Neural progenitor cell (in vitro differentiated cells): ENCODE data around the gene CCR6. TPM values are rescaled to one million over a fixed set of nuclear protein-coding genes. Genes with fewer than 3 reads are reported as not detected.
"Not testable (repeated sequence)": the region's sequence is repeated elsewhere in the genome, so short reads cannot be mapped to it uniquely, and the experiment has no call there.

ENCODE experiments used
- DNase-seq: peaks from one replicate; pipeline ENCODE4 v3.0.0-alpha.2; 2016; ENCODE audit warnings: low spot score
- H2AFZ ChIP-seq: fragments of 200-600 bp; sonication (generic); replicated peaks from 2 replicates; pipeline ENCODE4 v1.6.1; 2016; ENCODE audit warnings: antibody characterized with exemption
- H3F3A ChIP-seq: fragments of 200-600 bp; sonication (generic); 2 replicates; pipeline ENCODE4 v1.6.1; 2016; ENCODE audit warnings: antibody characterized with exemption, low read depth
- H3K27ac ChIP-seq: fragments of 200-600 bp; sonication (generic); 2 replicates; pipeline ENCODE4 v1.5.1; 2016; ENCODE audit warnings: mild to moderate bottlenecking
- H3K27me3 ChIP-seq: fragments of 200-600 bp; sonication (generic); 2 replicates; pipeline ENCODE4 v1.6.1; 2016; ENCODE audit warnings: mild to moderate bottlenecking, moderate library complexity
- H3K36me3 ChIP-seq: fragments of 200-600 bp; sonication (generic); 2 replicates; pipeline ENCODE4 v1.5.1; 2016
- H3K4me1 ChIP-seq: fragments of 200-600 bp; sonication (generic); 2 replicates; pipeline ENCODE4 v1.6.1; 2016; ENCODE audit warnings: mixed run types
- H3K4me2 ChIP-seq: fragments of 200-600 bp; sonication (generic); 2 replicates; pipeline ENCODE4 v1.6.1; 2016
- H3K4me3 ChIP-seq: fragments of 200-600 bp; sonication (generic); 2 replicates; pipeline ENCODE4 v1.5.1; 2016
- H3K79me2 ChIP-seq: fragments of 200-600 bp; sonication (generic); 2 replicates; pipeline ENCODE4 v1.6.1; 2016; ENCODE audit warnings: low read depth
- H3K9ac ChIP-seq: fragments of 200-600 bp; sonication (generic); 2 replicates; pipeline ENCODE4 v1.6.1; 2016
- H3K9me3 ChIP-seq: fragments of 200-600 bp; sonication (generic); 2 replicates; pipeline ENCODE4 v1.5.1; 2016; ENCODE audit warnings: low read depth
- H4K20me1 ChIP-seq: fragments of 200-600 bp; sonication (generic); 2 replicates; pipeline ENCODE4 v1.6.1; 2016; ENCODE audit warnings: low read depth
- H3K27ac Mint-ChIP-seq: 3 replicates; pipeline ENCODE4 v1.8.0; 2021; ENCODE audit warnings: mixed read lengths
- H3K27me3 Mint-ChIP-seq: 2 replicates; pipeline ENCODE4 v1.8.0; 2022; ENCODE audit warnings: low read depth, mild to moderate bottlenecking, inconsistent platforms, moderate library complexity, mixed read lengths; ENCODE audit not compliant: insufficient read depth
- H3K36me3 Mint-ChIP-seq: 3 replicates; pipeline ENCODE4 v1.8.0; 2021; ENCODE audit warnings: mixed read lengths
- H3K4me1 Mint-ChIP-seq: 3 replicates; pipeline ENCODE4 v1.8.0; 2021; ENCODE audit warnings: mixed read lengths
- H3K4me3 Mint-ChIP-seq: 3 replicates; pipeline ENCODE4 v1.8.0; 2021; ENCODE audit warnings: mild to moderate bottlenecking, moderate library complexity, mixed read lengths
- H3K9me3 Mint-ChIP-seq: 3 replicates; pipeline ENCODE4 v1.8.0; 2020; ENCODE audit warnings: mixed read lengths
- total RNA-seq: library from RNA; depleted of rRNA; stranded (reverse); fragments of >200 nt; gene quantifications from 2 replicates; pipeline ENCODE4 v1.2.3, GENCODE V29; 2015; ENCODE audit warnings: low replicate concordance

The CCR6 gene
- total RNA-seq, 1 donor from 2014 or later: not detected

GRCh38 chr6:167168296-167168695 is 45.4 kb downstream of the CCR6 start:
- not testable (repeated sequence) for H3K27me3 ChIP-seq, H2AFZ ChIP-seq, H3K4me3 ChIP-seq, H3K27me3 Mint-ChIP-seq, H3K9me3 ChIP-seq, H3K27ac ChIP-seq, H3K9me3 Mint-ChIP-seq, DNase-seq, H3K36me3 Mint-ChIP-seq, H3K4me1 Mint-ChIP-seq, H3K4me2 ChIP-seq, H3K4me1 ChIP-seq, H3K36me3 ChIP-seq, H4K20me1 ChIP-seq, H3K4me3 Mint-ChIP-seq, H3K79me2 ChIP-seq, H3K9ac ChIP-seq, H3K27ac Mint-ChIP-seq, H3F3A ChIP-seq

DNA sequence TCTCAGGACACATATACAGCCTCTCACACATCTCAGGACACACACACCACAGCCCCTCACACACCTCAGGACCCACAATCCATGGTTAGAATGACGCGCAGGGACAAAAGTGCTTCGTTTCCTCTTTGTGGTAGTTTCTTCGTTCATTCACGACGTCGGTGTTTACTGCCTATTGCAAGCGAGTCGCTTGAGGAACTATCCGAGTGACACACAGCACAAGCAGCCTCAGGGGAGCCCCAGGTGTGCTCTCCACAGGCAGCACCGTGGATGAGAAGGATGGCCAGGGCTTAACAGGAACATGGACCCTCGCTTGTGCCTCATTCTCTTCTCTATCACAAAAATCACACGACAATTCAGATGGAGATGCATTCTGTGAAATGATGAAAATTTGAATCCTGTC is 47.0 kb downstream of the CCR6 start:
- not testable (repeated sequence) for H2AFZ ChIP-seq, H3K9me3 Mint-ChIP-seq, H4K20me1 ChIP-seq, H3K4me3 ChIP-seq, H3F3A ChIP-seq, H3K27me3 Mint-ChIP-seq, DNase-seq, H3K36me3 Mint-ChIP-seq, H3K4me2 ChIP-seq, H3K4me1 ChIP-seq, H3K27ac ChIP-seq, H3K27ac Mint-ChIP-seq, H3K79me2 ChIP-seq, H3K9ac ChIP-seq, H3K27me3 ChIP-seq, H3K4me1 Mint-ChIP-seq, H3K9me3 ChIP-seq, H3K4me3 Mint-ChIP-seq, H3K36me3 ChIP-seq

GRCh38 chr6:167171300-167171699 is 48.4 kb downstream of the CCR6 start:
- not testable (repeated sequence) for H2AFZ ChIP-seq, H3K27ac Mint-ChIP-seq, H3K36me3 ChIP-seq, H3K4me1 Mint-ChIP-seq, DNase-seq, H3F3A ChIP-seq, H4K20me1 ChIP-seq, H3K4me1 ChIP-seq, H3K36me3 Mint-ChIP-seq, H3K27me3 ChIP-seq, H3K9me3 ChIP-seq, H3K9ac ChIP-seq, H3K4me2 ChIP-seq, H3K27ac ChIP-seq, H3K27me3 Mint-ChIP-seq, H3K9me3 Mint-ChIP-seq, H3K4me3 Mint-ChIP-seq, H3K4me3 ChIP-seq, H3K79me2 ChIP-seq

DNA sequence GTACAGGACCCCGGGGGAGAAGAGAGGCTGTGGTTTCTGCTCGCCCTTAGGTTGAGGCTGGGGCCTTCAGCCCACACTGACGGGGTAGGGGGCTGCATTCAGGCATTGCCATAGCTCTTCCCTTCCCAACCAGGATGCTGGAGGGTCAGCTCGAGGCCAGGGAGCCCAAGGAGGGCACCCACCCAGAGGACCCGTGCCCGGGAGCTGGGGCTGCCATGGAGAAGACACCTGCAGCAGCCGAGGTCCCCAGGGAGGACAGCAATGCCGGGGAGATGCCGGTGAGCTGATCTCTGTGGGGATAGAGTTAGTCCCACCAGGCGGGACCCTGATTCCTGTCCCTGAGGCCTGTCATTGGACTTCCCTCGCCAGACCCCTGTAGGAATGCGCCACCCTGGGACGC is 49.1 kb downstream of the CCR6 start:
- not testable (repeated sequence) for H3K9me3 ChIP-seq, H3F3A ChIP-seq, H3K9ac ChIP-seq, H3K36me3 Mint-ChIP-seq, H3K4me1 ChIP-seq, H3K4me1 Mint-ChIP-seq, H3K27me3 ChIP-seq, H3K27me3 Mint-ChIP-seq, H4K20me1 ChIP-seq, H3K4me3 Mint-ChIP-seq, H3K27ac ChIP-seq, DNase-seq, H2AFZ ChIP-seq, H3K4me2 ChIP-seq, H3K36me3 ChIP-seq, H3K27ac Mint-ChIP-seq, H3K79me2 ChIP-seq, H3K9me3 Mint-ChIP-seq, H3K4me3 ChIP-seq

DNA sequence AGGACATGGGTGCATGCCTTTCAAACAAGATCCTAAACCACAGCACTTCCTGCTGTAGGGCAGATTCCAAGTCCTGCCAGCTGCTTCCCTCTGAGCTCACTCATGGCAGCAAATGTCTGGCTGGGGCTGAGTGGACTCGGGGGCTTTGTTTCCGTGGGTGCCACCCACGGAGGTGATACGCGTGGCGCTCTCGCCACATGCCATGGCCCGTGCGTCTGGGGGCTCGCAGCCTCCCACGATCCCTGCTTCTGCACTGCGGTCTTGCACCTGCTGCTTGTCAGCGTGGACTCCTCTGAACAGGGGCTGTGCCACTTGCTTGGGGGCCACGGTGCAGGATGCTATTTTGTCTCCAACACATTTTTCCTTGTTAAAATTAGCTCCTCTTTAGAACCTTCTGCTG is 54.4 kb downstream of the CCR6 start:
- not testable (repeated sequence) for H3F3A ChIP-seq, H3K4me3 Mint-ChIP-seq, DNase-seq, H3K27ac ChIP-seq, H3K4me1 ChIP-seq, H3K4me3 ChIP-seq, H3K36me3 ChIP-seq, H2AFZ ChIP-seq, H3K9me3 Mint-ChIP-seq, H3K4me2 ChIP-seq, H3K4me1 Mint-ChIP-seq, H3K79me2 ChIP-seq, H3K9me3 ChIP-seq, H3K27me3 ChIP-seq, H3K27me3 Mint-ChIP-seq, H3K27ac Mint-ChIP-seq, H4K20me1 ChIP-seq, H3K36me3 Mint-ChIP-seq, H3K9ac ChIP-seq

DNA sequence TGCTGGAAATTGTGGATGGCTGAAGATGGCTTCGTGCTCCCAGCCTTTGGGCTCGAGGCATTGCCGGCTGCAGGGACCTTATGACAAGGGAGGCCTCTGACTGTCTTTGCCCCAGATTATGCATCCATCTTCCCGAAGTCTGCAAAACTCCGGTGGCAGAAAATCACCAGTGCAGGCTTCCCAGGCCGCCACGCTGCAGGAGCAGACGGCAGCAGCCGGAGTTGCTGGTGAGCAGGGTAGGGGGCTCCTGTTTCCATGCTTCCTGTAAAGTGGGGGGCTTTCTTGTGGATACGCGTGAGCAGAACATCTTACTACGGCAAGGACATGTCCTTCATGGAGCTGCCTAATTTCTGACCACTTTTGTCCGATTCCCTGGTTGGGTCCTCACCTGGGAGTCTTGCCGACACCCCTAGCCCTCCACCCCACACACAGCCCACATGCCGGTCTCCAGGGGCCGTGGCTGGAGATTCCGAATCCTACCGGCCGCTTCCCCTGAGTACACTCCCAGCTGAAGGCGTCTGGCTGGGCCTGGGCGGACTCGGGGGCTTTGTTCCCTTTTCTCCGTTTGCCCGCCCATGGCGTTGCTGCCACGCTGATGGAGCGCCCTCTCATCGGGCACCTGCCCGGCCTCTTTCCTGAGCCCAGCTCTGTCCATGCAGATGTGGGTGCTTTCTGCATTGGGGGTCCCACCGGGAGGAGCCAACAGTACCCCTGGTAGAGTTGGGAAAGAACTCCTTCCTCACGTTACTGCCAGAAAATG is 56.2 kb downstream of the CCR6 start:
- H2AFZ ChIP-seq, H3K27me3 ChIP-seq, H3K36me3 Mint-ChIP-seq, H3K4me1 ChIP-seq, H4K20me1 ChIP-seq, H3F3A ChIP-seq, H3K4me3 ChIP-seq, H3K79me2 ChIP-seq, H3K9me3 ChIP-seq, H3K27ac Mint-ChIP-seq, H3K36me3 ChIP-seq, H3K27me3 Mint-ChIP-seq, H3K9me3 Mint-ChIP-seq, H3K4me1 Mint-ChIP-seq, H3K4me2 ChIP-seq, H3K27ac ChIP-seq, H3K9ac ChIP-seq, H3K4me3 Mint-ChIP-seq, DNase-seq: not testable (repeated sequence)

- not testable (repeated sequence) for H2AFZ ChIP-seq, H3K27ac ChIP-seq, H3K9me3 ChIP-seq, H3K79me2 ChIP-seq, H3K27me3 ChIP-seq, H3F3A ChIP-seq, H3K4me3 ChIP-seq, DNase-seq, H3K4me1 ChIP-seq, H3K4me3 Mint-ChIP-seq, H3K9ac ChIP-seq, H3K36me3 ChIP-seq, H3K4me2 ChIP-seq, H4K20me1 ChIP-seq, H3K36me3 Mint-ChIP-seq, H3K27me3 Mint-ChIP-seq, H3K27ac Mint-ChIP-seq, H3K4me1 Mint-ChIP-seq, H3K9me3 Mint-ChIP-seq
Measured at GRCh38 chr6:167180086-167180485, 57.2 kb downstream of the CCR6 start.

DNA sequence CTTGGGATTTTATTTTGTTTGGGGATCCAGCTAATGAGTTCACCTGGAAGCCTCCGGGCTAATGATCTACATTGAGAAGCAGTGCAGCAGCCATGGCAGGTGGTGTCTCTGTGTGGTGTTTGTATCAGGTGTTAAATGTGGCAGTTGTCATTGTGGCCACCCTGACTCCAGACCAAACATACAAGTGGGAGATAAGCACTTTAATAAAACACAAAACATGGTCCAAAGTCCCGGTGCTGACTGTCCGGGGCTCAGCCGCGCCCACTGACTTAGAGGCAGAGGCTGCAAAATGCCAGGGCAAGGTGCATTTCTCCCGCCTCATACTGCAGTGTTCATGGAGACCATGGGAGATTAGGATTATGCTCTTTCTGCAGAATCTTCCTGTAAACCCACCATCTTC is 58.5 kb downstream of the CCR6 start:
- H3K4me3 ChIP-seq, H3K27me3 ChIP-seq, DNase-seq, H3K9me3 ChIP-seq, H3K4me2 ChIP-seq, H4K20me1 ChIP-seq, H2AFZ ChIP-seq, H3K4me1 Mint-ChIP-seq, H3K36me3 Mint-ChIP-seq, H3K27me3 Mint-ChIP-seq, H3F3A ChIP-seq, H3K27ac ChIP-seq, H3K27ac Mint-ChIP-seq, H3K4me3 Mint-ChIP-seq, H3K36me3 ChIP-seq, H3K9ac ChIP-seq, H3K9me3 Mint-ChIP-seq, H3K4me1 ChIP-seq, H3K79me2 ChIP-seq: not testable (repeated sequence)
